Measurements from ENCODE around the gene QDPR.

- TF ChIP-seq, protein P1, sequence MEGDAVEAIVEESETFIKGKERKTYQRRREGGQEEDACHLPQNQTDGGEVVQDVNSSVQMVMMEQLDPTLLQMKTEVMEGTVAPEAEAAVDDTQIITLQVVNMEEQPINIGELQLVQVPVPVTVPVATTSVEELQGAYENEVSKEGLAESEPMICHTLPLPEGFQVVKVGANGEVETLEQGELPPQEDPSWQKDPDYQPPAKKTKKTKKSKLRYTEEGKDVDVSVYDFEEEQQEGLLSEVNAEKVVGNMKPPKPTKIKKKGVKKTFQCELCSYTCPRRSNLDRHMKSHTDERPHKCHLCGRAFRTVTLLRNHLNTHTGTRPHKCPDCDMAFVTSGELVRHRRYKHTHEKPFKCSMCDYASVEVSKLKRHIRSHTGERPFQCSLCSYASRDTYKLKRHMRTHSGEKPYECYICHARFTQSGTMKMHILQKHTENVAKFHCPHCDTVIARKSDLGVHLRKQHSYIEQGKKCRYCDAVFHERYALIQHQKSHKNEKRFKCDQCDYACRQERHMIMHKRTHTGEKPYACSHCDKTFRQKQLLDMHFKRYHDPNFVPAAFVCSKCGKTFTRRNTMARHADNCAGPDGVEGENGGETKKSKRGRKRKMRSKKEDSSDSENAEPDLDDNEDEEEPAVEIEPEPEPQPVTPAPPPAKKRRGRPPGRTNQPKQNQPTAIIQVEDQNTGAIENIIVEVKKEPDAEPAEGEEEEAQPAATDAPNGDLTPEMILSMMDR (IDR thresholded peaks at IDR 0.05), result no peak
- TF ChIP-seq POLR2A (IDR thresholded peaks at IDR 0.05) (no peak), EP300 (IDR thresholded peaks at IDR 0.05) (no peak)
These were observed 24.0 kb upstream of the QDPR start for GRCh38 chr4:17535906-17536305.

All from ovary (tissue), 3 donors.